Measurements from ENCODE around the gene CADM1.

Gene CADM1

GRCh38 chr11:115317277-115318185, 186.7 kb downstream of the CADM1 start:
- DNase-seq (ENCODE audit: low spot score), result no peak

- DNase-seq (ENCODE audit: low spot score), result no peak
Observed at GRCh38 chr11:115316696-115317095, 187.5 kb downstream of the CADM1 start.

- no peak for DNase-seq (ENCODE audit: low spot score)
Observed at GRCh38 chr11:115314330-115314920, 189.8 kb downstream of the CADM1 start.

- no peak for DNase-seq (ENCODE audit: low spot score)
Observed at GRCh38 chr11:115313224-115313838, 190.9 kb downstream of the CADM1 start.

GRCh38 chr11:115311949-115312348, 192.3 kb downstream of the CADM1 start:
- no peak for DNase-seq (ENCODE audit: low spot score)

GRCh38 chr11:115306689-115307088, 197.5 kb downstream of the CADM1 start:
- no peak for DNase-seq (ENCODE audit: low spot score)

- DNase-seq (ENCODE audit: low spot score), result no peak
Observed at GRCh38 chr11:115304774-115305472, 199.3 kb downstream of the CADM1 start.

- no peak for DNase-seq (ENCODE audit: low spot score)
Observed at GRCh38 chr11:115303929-115304531, 200.2 kb downstream of the CADM1 start.

- no peak for DNase-seq (ENCODE audit: low spot score)
Observed at GRCh38 chr11:115302946-115303703, 201.1 kb downstream of the CADM1 start.

- peak; percentile 27 for DNase-seq (ENCODE audit: low spot score)
Observed at GRCh38 chr11:115300660-115301428, 203.4 kb downstream of the CADM1 start.

- no peak for DNase-seq (ENCODE audit: low spot score)
Observed at GRCh38 chr11:115298300-115299012, 205.8 kb downstream of the CADM1 start.

GRCh38 chr11:115297330-115297729, 206.9 kb downstream of the CADM1 start:
- DNase-seq (ENCODE audit: low spot score), result no peak

- no peak for DNase-seq (ENCODE audit: low spot score)
Observed at GRCh38 chr11:115291325-115291724, 212.9 kb downstream of the CADM1 start.

GRCh38 chr11:115290893-115291292, 213.3 kb downstream of the CADM1 start:
- no peak for DNase-seq (ENCODE audit: low spot score)

- no peak for DNase-seq (ENCODE audit: low spot score)
Observed at GRCh38 chr11:115290479-115290878, 213.7 kb downstream of the CADM1 start.

- no peak for DNase-seq (ENCODE audit: low spot score)
Observed at GRCh38 chr11:115287266-115287665, 216.9 kb downstream of the CADM1 start.

GRCh38 chr11:115286614-115287013, 217.6 kb downstream of the CADM1 start:
- no peak for DNase-seq (ENCODE audit: low spot score)

GRCh38 chr11:115284773-115285172, 219.4 kb downstream of the CADM1 start:
- no peak for DNase-seq (ENCODE audit: low spot score)

GRCh38 chr11:115282923-115283322, 221.3 kb downstream of the CADM1 start:
- DNase-seq (ENCODE audit: low spot score), result no peak

GRCh38 chr11:115280775-115281174, 223.4 kb downstream of the CADM1 start:
- no peak for DNase-seq (ENCODE audit: low spot score)
